ENCODE data around the gene RFC4. TPM values are rescaled to one million over a fixed set of nuclear protein-coding genes. Genes with fewer than 3 reads are reported as not detected.

RFC4 gene
- total RNA-seq, 1 donor from 2014 or later: 18.1 TPM

GRCh38 chr3:186802701-186803100, 3.6 kb downstream of the RFC4 start:
- H3K27ac Mint-ChIP-seq (ENCODE audit: unreplicated experiment): no peak overlapping the region
- H3K27me3 Mint-ChIP-seq (ENCODE audit: unreplicated experiment): no peaks in the 10 kb centered on the region
- H3K36me3 Mint-ChIP-seq (ENCODE audit: unreplicated experiment): peaks cover 14% of the 10 kb centered on the region
- no peaks in the 10 kb centered on the region for H3K9me3 Mint-ChIP-seq (ENCODE audit: unreplicated experiment)
- no peak overlapping the region for H3K4me3 Mint-ChIP-seq (ENCODE audit: unreplicated experiment)
- TF ChIP-seq CTCF (IDR thresholded peaks at IDR 0.05): no peak
- peaks cover 14% of the 10 kb centered on the region for H3K4me1 Mint-ChIP-seq (ENCODE audit: unreplicated experiment)
- peak; percentile 51 for DNase-seq (ENCODE audit: extremely low spot score, unreplicated experiment)

- no peak overlapping the region for H3K4me3 Mint-ChIP-seq (ENCODE audit: unreplicated experiment)
- peaks cover 22% of the 10 kb centered on the region for H3K36me3 Mint-ChIP-seq (ENCODE audit: unreplicated experiment)
- TF ChIP-seq CTCF (IDR thresholded peaks at IDR 0.05): no peak
- no peak overlapping the region for H3K27ac Mint-ChIP-seq (ENCODE audit: unreplicated experiment)
- H3K4me1 Mint-ChIP-seq (ENCODE audit: unreplicated experiment): peaks cover 2% of the 10 kb centered on the region
- no peaks in the 10 kb centered on the region for H3K27me3 Mint-ChIP-seq (ENCODE audit: unreplicated experiment)
- DNase-seq (ENCODE audit: extremely low spot score, unreplicated experiment): no peak
- no peaks in the 10 kb centered on the region for H3K9me3 Mint-ChIP-seq (ENCODE audit: unreplicated experiment)
These were observed 6.0 kb downstream of the RFC4 start for GRCh38 chr3:186800285-186800684.

GRCh38 chr3:186798239-186798874, 7.9 kb downstream of the RFC4 start:
- no peaks in the 10 kb centered on the region for H3K27me3 Mint-ChIP-seq (ENCODE audit: unreplicated experiment)
- no peak for DNase-seq (ENCODE audit: extremely low spot score, unreplicated experiment)
- no peaks in the 10 kb centered on the region for H3K4me1 Mint-ChIP-seq (ENCODE audit: unreplicated experiment)
- no peak for TF ChIP-seq CTCF (IDR thresholded peaks at IDR 0.05)
- peaks cover 26% of the 10 kb centered on the region for H3K36me3 Mint-ChIP-seq (ENCODE audit: unreplicated experiment)
- no peak overlapping the region for H3K4me3 Mint-ChIP-seq (ENCODE audit: unreplicated experiment)
- no peaks in the 10 kb centered on the region for H3K9me3 Mint-ChIP-seq (ENCODE audit: unreplicated experiment)
- H3K27ac Mint-ChIP-seq (ENCODE audit: unreplicated experiment): no peak overlapping the region

GRCh38 chr3:186790261-186790981, 15.9 kb downstream of the RFC4 start:
- no peak for TF ChIP-seq CTCF (IDR thresholded peaks at IDR 0.05)
- H3K4me3 Mint-ChIP-seq (ENCODE audit: unreplicated experiment): no peak overlapping the region
- H3K27ac Mint-ChIP-seq (ENCODE audit: unreplicated experiment): peak overlapping the region; percentile 33
- H3K27me3 Mint-ChIP-seq (ENCODE audit: unreplicated experiment): no peaks in the 10 kb centered on the region
- H3K4me1 Mint-ChIP-seq (ENCODE audit: unreplicated experiment): peaks cover 37% of the 10 kb centered on the region
- no peak for DNase-seq (ENCODE audit: extremely low spot score, unreplicated experiment)
- peaks cover 48% of the 10 kb centered on the region for H3K36me3 Mint-ChIP-seq (ENCODE audit: unreplicated experiment)
- no peaks in the 10 kb centered on the region for H3K9me3 Mint-ChIP-seq (ENCODE audit: unreplicated experiment)

- no peak overlapping the region for H3K27ac Mint-ChIP-seq (ENCODE audit: unreplicated experiment)
- no peak overlapping the region for H3K4me3 Mint-ChIP-seq (ENCODE audit: unreplicated experiment)
- peaks cover 55% of the 10 kb centered on the region for H3K36me3 Mint-ChIP-seq (ENCODE audit: unreplicated experiment)
- no peaks in the 10 kb centered on the region for H3K27me3 Mint-ChIP-seq (ENCODE audit: unreplicated experiment)
- peaks cover 44% of the 10 kb centered on the region for H3K4me1 Mint-ChIP-seq (ENCODE audit: unreplicated experiment)
- TF ChIP-seq CTCF (IDR thresholded peaks at IDR 0.05): no peak
- no peaks in the 10 kb centered on the region for H3K9me3 Mint-ChIP-seq (ENCODE audit: unreplicated experiment)
- no peak for DNase-seq (ENCODE audit: extremely low spot score, unreplicated experiment)
These were observed 16.6 kb downstream of the RFC4 start for GRCh38 chr3:186789554-186790260.

All from osteocyte (in vitro differentiated cells).